Stimulated activated CD4-positive, alpha-beta T cell treated with anti-CD3 and anti-CD28 coated beads, Interleukin-1b, Interleukin-23, amount 100 ng/mL, for 1 hour (primary cell): ENCODE measurements around the gene MLLT10.

Source experiments
- DNase-seq, 2 donors: peaks; one replicate each; pipeline ENCODE4 v3.0.0-alpha.2; 2020; ENCODE audit warnings: low read depth in 2 of 2

MLLT10 gene

GRCh38 chr10:21501091-21501490 lies 32.9 kb upstream of the MLLT10 start:
- DNase-seq = no peak

DNA sequence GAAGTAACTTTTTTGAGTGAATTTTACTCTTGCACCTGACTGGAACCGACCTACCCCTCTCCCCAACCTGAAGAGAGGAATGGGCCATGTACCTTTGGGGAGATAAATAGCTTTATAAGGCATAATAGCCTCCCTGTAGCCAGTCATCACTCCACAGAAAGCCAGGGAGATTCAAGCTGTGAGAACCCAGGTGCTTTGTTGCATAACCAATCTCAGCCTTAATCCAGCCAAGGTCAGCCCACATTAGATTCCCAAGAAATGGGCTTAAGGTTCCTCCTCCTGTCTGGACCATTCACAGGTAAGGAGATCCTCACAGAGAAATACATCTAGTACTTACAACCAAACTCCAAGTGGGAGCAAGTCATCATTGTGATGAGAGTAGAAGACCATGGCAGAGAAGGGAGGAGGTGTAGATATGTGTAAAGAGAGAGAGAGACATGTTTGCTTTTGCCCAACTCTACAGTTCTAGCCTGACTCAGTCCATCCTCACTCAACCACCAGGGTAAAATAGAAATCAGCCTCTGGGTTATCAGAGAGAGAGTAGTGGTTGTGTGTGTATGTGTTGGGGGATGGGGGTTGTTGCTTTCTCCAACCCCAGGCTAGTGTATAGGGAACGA lies 32.2 kb upstream of the MLLT10 start:
- no peak for DNase-seq

- DNase-seq = no peak
Measured at GRCh38 chr10:21502348-21502740, 31.7 kb upstream of the MLLT10 start.

- DNase-seq = no peak
Measured at GRCh38 chr10:21503542-21503941, 30.5 kb upstream of the MLLT10 start.

GRCh38 chr10:21505711-21506278 lies 28.2 kb upstream of the MLLT10 start:
- DNase-seq = no peak

- DNase-seq = no peak
Measured at GRCh38 chr10:21506351-21506750, 27.7 kb upstream of the MLLT10 start.

- no peak for DNase-seq
Measured at GRCh38 chr10:21507150-21507549, 26.9 kb upstream of the MLLT10 start.

DNA sequence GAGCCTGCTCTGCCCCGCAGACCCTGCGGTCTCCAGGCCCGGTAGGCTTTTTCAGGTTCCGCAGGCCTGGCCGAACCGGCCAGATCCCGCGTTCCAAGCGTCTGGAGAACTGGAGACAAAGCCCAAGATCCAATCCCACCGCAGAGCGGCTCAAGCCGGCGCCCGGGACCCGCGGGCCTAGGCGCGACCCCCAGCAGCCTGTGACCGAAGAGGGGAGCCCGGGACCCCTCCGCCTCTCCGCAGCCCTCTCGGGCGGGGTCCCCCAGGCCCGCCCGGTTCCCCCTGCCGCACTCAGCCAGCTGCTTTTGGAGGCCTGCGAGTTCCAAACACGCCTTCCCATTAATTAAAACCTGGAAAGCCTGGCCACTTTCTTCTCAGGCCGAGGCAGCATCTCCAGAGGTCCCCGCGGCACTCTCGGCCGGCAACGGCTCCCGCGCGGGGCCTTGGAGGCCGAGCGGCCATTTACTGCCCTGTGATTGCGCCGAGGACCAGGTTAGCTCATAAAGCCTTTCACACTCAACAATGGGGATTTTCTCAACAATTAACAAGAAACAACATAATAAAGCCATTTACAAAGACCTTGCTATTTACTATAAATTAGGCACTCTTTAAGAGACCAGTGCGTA lies 25.2 kb upstream of the MLLT10 start:
- no peak for DNase-seq

DNA sequence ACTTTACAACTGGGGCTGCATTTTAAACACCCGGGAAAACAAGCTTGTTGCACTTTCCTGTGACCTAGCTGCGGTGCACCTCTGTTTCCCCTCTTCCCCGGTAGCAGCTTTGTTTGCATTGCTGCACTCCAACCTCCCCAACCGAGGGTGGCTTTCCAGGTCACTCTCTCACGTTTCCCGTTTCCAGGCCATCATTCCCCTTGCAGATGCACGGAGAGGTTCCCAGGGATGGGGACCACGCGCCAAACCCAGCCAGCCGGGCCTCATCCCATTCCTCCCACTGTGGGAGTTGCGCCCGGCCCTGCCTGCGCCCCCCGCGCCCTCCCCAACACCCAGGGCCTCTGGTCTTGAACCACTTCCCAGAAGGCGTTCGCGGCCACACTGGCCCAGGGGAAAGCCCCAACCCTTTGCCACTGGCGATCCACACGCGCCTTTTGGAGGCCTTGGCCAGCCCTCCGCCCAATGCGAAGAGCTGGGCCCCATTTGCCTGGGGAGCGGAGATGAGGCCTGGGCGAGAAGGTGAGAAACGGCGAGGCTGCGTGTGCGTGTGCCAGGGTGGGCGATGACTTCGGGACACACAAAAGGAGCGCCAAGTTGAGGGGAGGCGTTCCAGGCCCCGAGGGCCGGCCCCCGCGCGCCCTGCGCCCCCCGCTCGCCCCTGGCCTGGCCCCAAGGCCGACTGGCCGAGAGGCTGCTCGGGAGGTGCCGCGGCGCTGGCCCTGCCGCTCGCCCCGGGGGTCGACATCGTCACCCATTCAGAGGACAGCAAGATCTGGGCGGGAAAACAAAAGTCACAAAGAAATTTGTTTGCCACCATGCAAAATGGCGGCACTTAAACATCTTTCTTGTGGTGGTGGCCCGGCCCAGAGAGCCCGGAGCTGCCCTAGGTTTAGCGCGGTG lies 24.4 kb upstream of the MLLT10 start:
- DNase-seq = no peak

- DNase-seq = no peak
Measured at GRCh38 chr10:21510241-21511094, 23.6 kb upstream of the MLLT10 start.

GRCh38 chr10:21511095-21511570 lies 22.9 kb upstream of the MLLT10 start:
- no peak for DNase-seq

DNA sequence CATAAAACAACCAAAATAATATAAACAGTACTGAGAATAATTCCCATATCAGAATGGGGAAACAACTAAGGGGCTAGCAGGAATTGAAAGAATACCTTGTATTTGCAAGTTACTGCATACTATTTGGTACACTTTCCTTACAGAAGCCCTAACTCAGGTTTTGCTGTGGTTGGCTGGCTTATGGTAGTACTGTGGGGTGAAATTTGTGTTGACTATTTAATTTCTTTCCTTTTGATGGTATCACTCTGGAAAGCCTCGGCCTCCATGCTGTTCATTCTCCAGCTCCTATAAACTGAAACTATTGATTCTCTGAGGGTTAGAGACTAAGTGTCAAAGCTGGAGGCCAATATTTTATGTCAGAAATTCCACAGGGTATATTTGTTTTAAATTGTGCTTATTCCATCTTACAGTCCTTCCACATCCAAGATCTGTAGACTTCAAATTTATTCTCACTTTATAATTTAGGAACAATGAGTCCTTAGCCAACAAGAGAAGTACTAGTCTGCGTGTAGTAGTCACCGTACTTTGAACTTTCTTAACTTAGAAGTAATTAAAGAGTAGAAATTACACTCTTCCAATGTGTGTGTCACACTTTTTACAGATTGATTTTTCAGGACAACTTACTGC lies 22.0 kb upstream of the MLLT10 start:
- no peak for DNase-seq

DNA sequence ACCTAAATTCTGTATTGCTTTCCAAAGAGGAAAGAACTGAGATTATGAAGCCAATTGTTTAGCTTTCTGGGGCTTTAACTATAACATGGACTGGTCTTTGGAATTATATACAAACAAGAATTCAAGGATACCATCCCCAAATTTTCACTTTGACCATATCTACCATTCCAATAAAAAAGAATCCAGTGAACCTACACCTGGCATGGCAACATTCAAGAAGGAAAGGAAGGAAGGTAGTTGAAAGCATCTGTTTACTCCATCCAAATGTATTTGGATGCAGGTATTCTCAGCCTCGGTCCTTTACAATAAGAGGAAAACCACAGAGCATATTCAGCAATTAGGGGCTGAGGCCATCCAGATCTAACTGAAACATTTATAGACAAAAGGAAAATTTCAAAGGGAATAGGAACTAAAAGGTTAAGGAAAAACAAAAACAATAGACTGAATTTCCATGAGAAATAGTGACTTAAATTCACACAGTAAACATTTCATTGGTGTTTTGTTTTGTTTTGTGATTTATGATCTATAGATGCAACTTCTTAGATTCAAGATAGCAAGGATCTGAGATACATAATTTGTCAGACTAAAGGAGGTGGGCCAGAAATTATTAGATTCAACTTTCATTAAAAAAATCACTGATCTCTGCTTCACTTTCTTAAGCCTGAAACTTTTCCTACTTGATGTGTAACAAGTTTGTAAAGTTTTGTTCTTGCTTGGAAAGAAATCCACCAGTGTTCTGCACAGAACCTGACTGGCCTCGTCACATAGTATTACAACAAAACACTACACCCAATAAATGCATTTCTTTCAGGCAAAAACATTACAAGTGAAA lies 21.2 kb upstream of the MLLT10 start:
- DNase-seq = no peak

GRCh38 chr10:21513405-21513788 lies 20.6 kb upstream of the MLLT10 start:
- DNase-seq = no peak

DNA sequence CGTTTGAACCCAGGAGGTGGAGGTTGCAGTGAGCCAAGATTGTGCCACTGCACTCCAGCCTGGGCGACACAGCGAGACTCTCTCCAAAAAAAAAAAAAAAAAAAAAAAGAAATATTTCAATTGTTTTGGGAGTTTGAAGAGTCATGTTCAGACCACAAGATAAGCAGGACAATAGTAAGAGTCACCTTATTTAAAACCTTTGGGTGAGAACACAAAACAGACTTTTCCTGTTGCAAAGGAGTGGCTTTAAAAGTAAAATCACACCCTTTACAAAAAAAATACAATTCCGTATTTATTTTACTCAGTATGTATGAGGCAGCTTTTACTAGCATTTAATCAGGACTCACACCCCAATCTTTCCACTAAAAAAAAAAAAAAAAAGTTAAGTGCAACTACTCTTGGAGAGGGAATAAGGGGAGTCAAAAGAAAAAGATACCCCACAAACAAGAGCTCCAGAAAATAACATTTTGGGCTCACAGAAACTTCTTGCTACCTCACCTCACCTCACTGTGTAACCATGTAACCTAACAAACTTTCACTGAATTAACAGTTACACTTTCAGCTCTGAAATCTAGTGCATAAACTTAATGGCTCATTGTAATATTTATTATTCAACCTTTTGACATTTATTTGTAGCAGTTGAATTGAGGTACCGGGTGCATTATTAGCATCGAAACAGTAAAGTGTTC lies 19.8 kb upstream of the MLLT10 start:
- DNase-seq = no peak

- DNase-seq = no peak
Measured at GRCh38 chr10:21514818-21515351, 19.1 kb upstream of the MLLT10 start.

- DNase-seq = no peak
Measured at GRCh38 chr10:21515361-21516241, 18.4 kb upstream of the MLLT10 start.
